Stimulated activated effector memory CD8-positive, alpha-beta T cell treated with anti-CD3 and anti-CD28 coated beads, Interleukin-12 subunit alpha, Interleukin-12 subunit beta, amount 100 ng/mL, for 72 hours (primary cell): ENCODE data around the gene PCDH1.

Experiments used
- ATAC-seq: fragments of 150-1000 bp; cut with Tn5 transposase; 2 replicates; pipeline ENCODE4 v1.10.0; 2021
- DNase-seq, 2 donors: peaks; one replicate each; pipeline ENCODE4 v3.0.0; 2021 to 2022; ENCODE audit warnings: low spot score in 2 of 2
- H3K27ac Mint-ChIP-seq: one replicate; pipeline ENCODE4 v1.8.0; 2022; ENCODE audit warnings: mild to moderate bottlenecking, mixed read lengths
- H3K36me3 Mint-ChIP-seq: one replicate; pipeline ENCODE4 v1.8.0; 2022; ENCODE audit warnings: mild to moderate bottlenecking, mixed read lengths
- H3K4me1 Mint-ChIP-seq: one replicate; pipeline ENCODE4 v1.8.0; 2022; ENCODE audit warnings: mixed read lengths
- H3K4me3 Mint-ChIP-seq: one replicate; pipeline ENCODE4 v1.8.0; 2022; ENCODE audit warnings: mild to moderate bottlenecking, mixed read lengths
- H3K9me3 Mint-ChIP-seq: one replicate; pipeline ENCODE4 v1.8.0; 2022; ENCODE audit warnings: mixed read lengths

Gene PCDH1

GRCh38 chr5:141880961-141881801 is 3.0 kb upstream of the PCDH1 start:
- no peaks in the 10 kb centered on the region for H3K9me3 Mint-ChIP-seq
- no peak for DNase-seq
- H3K27ac Mint-ChIP-seq, result peak overlapping the region; percentile 43
- no peak overlapping the region for H3K4me3 Mint-ChIP-seq
- no peak for ATAC-seq
- H3K4me1 Mint-ChIP-seq, result peaks cover 35% of the 10 kb centered on the region
- no peaks in the 10 kb centered on the region for H3K36me3 Mint-ChIP-seq

- peak overlapping the region; percentile 43 for H3K27ac Mint-ChIP-seq
- H3K36me3 Mint-ChIP-seq, result no peaks in the 10 kb centered on the region
- ATAC-seq, result no peak
- DNase-seq, result no peak
- H3K9me3 Mint-ChIP-seq, result no peaks in the 10 kb centered on the region
- peaks cover 35% of the 10 kb centered on the region for H3K4me1 Mint-ChIP-seq
- H3K4me3 Mint-ChIP-seq, result no peak overlapping the region
These were observed 1.9 kb upstream of the PCDH1 start for GRCh38 chr5:141879941-141880738.

GRCh38 chr5:141879426-141879759 is 1.2 kb upstream of the PCDH1 start:
- Mint-ChIP-seq H3K4me3 (peak overlapping the region; percentile 77), H3K36me3 (no peaks in the 10 kb centered on the region), H3K4me1 (peaks cover 35% of the 10 kb centered on the region), H3K27ac (no peak overlapping the region), H3K9me3 (no peaks in the 10 kb centered on the region)
- no peak for DNase-seq
- ATAC-seq, result no peak

DNA sequence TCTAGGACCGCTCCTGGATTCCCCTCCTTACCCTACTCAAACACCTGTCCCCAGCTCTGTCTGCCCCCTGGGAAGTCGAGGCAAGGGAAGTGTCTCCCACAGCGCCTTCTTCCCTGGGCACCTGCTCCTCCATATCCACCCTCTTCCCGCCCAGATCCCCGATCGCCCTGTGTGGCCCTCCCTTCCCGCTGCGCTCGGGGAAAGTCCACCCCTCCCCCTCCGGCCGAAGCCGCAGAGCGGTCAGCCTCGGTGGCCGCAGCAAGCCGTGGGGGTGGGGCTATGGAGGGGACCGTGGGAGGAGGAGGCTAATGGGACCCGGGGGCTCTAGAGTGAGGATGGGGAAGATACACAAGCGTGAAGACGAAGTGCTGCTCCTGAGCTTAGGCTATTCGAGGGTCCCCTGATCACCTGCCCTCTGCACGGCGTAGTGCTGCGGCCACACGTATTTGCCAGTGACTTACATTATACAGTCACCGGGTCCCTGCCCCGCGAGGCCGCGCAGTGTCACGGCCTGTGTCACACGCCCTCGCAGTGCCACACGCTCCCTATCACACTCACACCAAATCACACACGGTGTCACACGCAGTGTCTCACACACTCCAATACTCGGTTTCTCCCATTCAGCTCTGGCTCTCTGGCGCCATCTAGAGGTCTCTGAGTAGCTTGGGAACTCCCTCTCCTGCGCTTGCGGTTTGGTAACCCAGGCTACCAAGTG is 658 bp upstream of the PCDH1 start:
- no peaks in the 10 kb centered on the region for H3K36me3 Mint-ChIP-seq
- peak overlapping the region; percentile 77 for H3K4me3 Mint-ChIP-seq
- DNase-seq (peak; percentile 84 to 91), ATAC-seq (peak; percentile 86)
- no peak overlapping the region for H3K27ac Mint-ChIP-seq
- peaks cover 33% of the 10 kb centered on the region for H3K4me1 Mint-ChIP-seq
- H3K9me3 Mint-ChIP-seq, result no peaks in the 10 kb centered on the region

- no peak overlapping the region for H3K27ac Mint-ChIP-seq
- no peaks in the 10 kb centered on the region for H3K36me3 Mint-ChIP-seq
- ATAC-seq, result no peak
- H3K4me3 Mint-ChIP-seq, result peak overlapping the region; percentile 77
- peaks cover 30% of the 10 kb centered on the region for H3K4me1 Mint-ChIP-seq
- DNase-seq, result peak in 1 of 2 donors; percentile 58
- no peaks in the 10 kb centered on the region for H3K9me3 Mint-ChIP-seq
These were observed 639 bp downstream of the PCDH1 start for GRCh38 chr5:141877356-141878185.

GRCh38 chr5:141876628-141877355 is 1.4 kb downstream of the PCDH1 start:
- Mint-ChIP-seq H3K27ac (no peak overlapping the region), H3K4me3 (peak overlapping the region; percentile 77), H3K4me1 (peaks cover 30% of the 10 kb centered on the region), H3K36me3 (no peaks in the 10 kb centered on the region), H3K9me3 (no peaks in the 10 kb centered on the region)
- DNase-seq (no peak), ATAC-seq (no peak)

- H3K9me3 Mint-ChIP-seq, result no peaks in the 10 kb centered on the region
- ATAC-seq, result no peak
- H3K4me3 Mint-ChIP-seq, result peak overlapping the region; percentile 77
- no peaks in the 10 kb centered on the region for H3K36me3 Mint-ChIP-seq
- no peak for DNase-seq
- no peak overlapping the region for H3K27ac Mint-ChIP-seq
- peaks cover 30% of the 10 kb centered on the region for H3K4me1 Mint-ChIP-seq
These were observed 2.2 kb downstream of the PCDH1 start for GRCh38 chr5:141875795-141876627.

DNA sequence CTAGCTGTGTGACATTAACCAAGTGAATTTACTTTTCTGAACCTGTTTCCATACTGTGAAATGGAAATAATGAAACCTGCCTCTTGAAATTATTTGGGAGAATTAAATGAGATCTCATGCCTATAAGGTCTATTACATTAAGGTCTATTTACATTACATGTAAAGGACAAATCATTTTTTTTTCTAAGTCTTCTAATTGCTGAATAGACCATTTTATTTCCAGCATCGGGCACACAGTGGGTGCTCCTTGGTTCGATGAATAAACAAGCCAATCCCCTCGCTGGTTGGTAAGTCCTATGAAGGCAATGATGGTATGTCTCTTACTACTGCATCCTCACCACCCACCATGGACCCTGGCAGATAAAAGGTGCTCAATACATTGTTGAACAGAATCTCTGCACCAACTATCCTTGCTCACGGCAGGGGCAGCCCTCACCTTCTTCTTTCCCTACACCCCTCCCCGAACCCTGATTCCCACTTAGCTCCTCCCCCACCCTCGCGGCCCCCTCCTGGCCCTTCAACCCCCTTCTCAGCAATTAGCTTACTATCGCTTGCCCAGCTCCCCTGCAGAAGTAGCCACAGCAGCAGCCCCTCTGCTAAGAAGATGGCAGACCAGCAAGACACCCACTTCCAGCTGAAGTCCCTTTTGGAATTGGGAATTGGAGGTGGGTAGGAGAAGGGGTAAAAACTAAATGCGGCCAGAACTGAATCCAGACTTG is 3.0 kb downstream of the PCDH1 start:
- Mint-ChIP-seq H3K36me3 (no peaks in the 10 kb centered on the region), H3K4me3 (no peak overlapping the region), H3K4me1 (peaks cover 30% of the 10 kb centered on the region), H3K27ac (no peak overlapping the region), H3K9me3 (no peaks in the 10 kb centered on the region)
- no peak for ATAC-seq
- no peak for DNase-seq

- DNase-seq (no peak), ATAC-seq (no peak)
- Mint-ChIP-seq H3K4me3 (no peak overlapping the region), H3K4me1 (peaks cover 25% of the 10 kb centered on the region), H3K9me3 (no peaks in the 10 kb centered on the region), H3K27ac (no peak overlapping the region), H3K36me3 (no peaks in the 10 kb centered on the region)
These were observed 3.8 kb downstream of the PCDH1 start for GRCh38 chr5:141874262-141874964.

GRCh38 chr5:141873933-141874261 is 4.3 kb downstream of the PCDH1 start:
- DNase-seq (no peak), ATAC-seq (no peak)
- H3K27ac Mint-ChIP-seq, result no peak overlapping the region
- no peaks in the 10 kb centered on the region for H3K36me3 Mint-ChIP-seq
- no peaks in the 10 kb centered on the region for H3K9me3 Mint-ChIP-seq
- peaks cover 20% of the 10 kb centered on the region for H3K4me1 Mint-ChIP-seq
- H3K4me3 Mint-ChIP-seq, result no peak overlapping the region

DNA sequence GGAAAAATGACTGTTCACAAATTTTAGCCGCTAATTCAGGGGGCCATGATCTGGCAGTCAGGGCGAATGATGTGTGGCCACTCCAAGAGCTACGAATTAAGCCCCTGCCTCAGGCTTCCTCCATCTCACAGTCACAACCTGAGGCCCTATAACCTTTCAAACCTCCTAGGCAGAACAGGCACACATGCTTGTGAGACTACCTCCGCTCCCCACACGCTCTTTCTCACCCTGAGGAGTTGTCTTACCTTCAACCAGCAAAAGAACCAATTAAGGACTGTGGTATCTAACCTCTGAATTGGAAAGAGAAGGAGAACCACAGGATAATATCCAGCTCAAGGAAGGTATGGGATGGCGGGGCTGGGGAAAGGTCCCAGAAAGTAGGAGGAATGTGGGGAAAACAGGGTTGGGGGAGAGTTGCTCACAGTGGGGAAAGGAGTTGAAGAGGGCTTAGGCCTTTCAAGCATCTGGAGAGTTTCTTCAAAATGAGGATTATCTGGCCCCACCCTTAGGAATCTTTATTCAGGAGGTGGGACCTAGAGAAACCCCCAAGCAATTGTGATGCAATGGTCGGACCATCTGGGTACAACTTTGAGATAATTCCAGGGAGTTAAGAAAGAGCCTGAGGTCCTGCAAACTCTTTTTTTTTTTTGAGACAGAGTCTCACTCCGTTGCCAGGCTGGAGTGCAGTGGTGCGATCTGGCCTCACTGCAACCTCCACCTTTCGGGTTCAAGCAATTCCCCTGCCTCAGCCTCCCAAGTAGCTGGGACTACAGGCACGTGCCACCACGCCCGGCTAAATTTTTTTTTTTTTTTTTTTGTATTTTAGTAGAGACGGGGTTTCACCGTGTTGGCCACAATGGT is 5.5 kb downstream of the PCDH1 start:
- Mint-ChIP-seq H3K9me3 (no peaks in the 10 kb centered on the region), H3K27ac (no peak overlapping the region), H3K36me3 (no peaks in the 10 kb centered on the region), H3K4me3 (no peak overlapping the region), H3K4me1 (peaks cover 13% of the 10 kb centered on the region)
- DNase-seq (no peak), ATAC-seq (no peak)

GRCh38 chr5:141871870-141872269 is 6.3 kb downstream of the PCDH1 start:
- ATAC-seq (no peak), DNase-seq (no peak)
- H3K4me3 Mint-ChIP-seq, result no peak overlapping the region
- H3K9me3 Mint-ChIP-seq, result no peaks in the 10 kb centered on the region
- no peaks in the 10 kb centered on the region for H3K36me3 Mint-ChIP-seq
- no peak overlapping the region for H3K27ac Mint-ChIP-seq
- H3K4me1 Mint-ChIP-seq, result peaks cover 4% of the 10 kb centered on the region
